Mesenchymal stem cell (in vitro differentiated cells and primary cell): ENCODE data around the gene POT1. TPM values are rescaled to one million over a fixed set of nuclear protein-coding genes. Genes with fewer than 3 reads are reported as not detected.
"Not testable (repeated sequence)": the region's sequence is repeated elsewhere in the genome, so short reads cannot be mapped to it uniquely, and the experiment has no call there.

ENCODE experiments used
- DNase-seq: peaks from one replicate; pipeline ENCODE4 v3.0.0-alpha.2; 2013
- H2AFZ ChIP-seq: one replicate; pipeline ENCODE4 v1.6.1; 2013; ENCODE audit warnings: low read depth, mild to moderate bottlenecking, control low read depth, inconsistent platforms, low read length, moderate library complexity
- H2AK5ac ChIP-seq: 2 replicates; pipeline ENCODE4 v1.6.1; 2013; ENCODE audit warnings: low read length, moderate library complexity, mild to moderate bottlenecking, inconsistent platforms; ENCODE audit not compliant: severe bottlenecking
- H2BK120ac ChIP-seq: one replicate; pipeline ENCODE4 v1.6.1; 2013; ENCODE audit warnings: low read depth, mild to moderate bottlenecking, inconsistent platforms, low read length, moderate library complexity
- H2BK12ac ChIP-seq, 2 experiments: one replicate each; pipeline ENCODE4 v1.6.1; 2013; ENCODE audit warnings: inconsistent platforms in 2 of 2, low read length in 2 of 2, mild to moderate bottlenecking in 2 of 2, moderate library complexity in 2 of 2, control low read depth in 1 of 2
- H2BK15ac ChIP-seq: one replicate; pipeline ENCODE4 v1.6.1; 2013; ENCODE audit warnings: mild to moderate bottlenecking, low read depth, inconsistent platforms; ENCODE audit not compliant: poor library complexity, severe bottlenecking
- H2BK5ac ChIP-seq: 2 replicates; pipeline ENCODE4 v1.6.1; 2013; ENCODE audit warnings: low read depth, mild to moderate bottlenecking, low read length, control low read depth, inconsistent platforms; ENCODE audit not compliant: poor library complexity, severe bottlenecking
- H3K14ac ChIP-seq, 2 experiments: one replicate each; pipeline ENCODE4 v1.6.1; 2013; ENCODE audit warnings: inconsistent platforms in 2 of 2, low read length in 2 of 2, control low read depth in 1 of 2, mild to moderate bottlenecking in 1 of 2, moderate library complexity in 1 of 2
- H3K18ac ChIP-seq, 2 experiments: one replicate each; pipeline ENCODE4 v1.6.1; 2013; ENCODE audit warnings: inconsistent platforms in 2 of 2, low read length in 2 of 2, control low read depth in 1 of 2, low read depth in 1 of 2, mild to moderate bottlenecking in 1 of 2
- H3K23ac ChIP-seq, 2 experiments: one replicate each; pipeline ENCODE4 v1.6.1; 2013; ENCODE audit warnings: inconsistent platforms in 2 of 2, low read length in 2 of 2, mild to moderate bottlenecking in 2 of 2, moderate library complexity in 2 of 2, control low read depth in 1 of 2
- H3K27ac ChIP-seq: 2 replicates; pipeline ENCODE4 v1.5.1; 2013; ENCODE audit warnings: mild to moderate bottlenecking, moderate library complexity, low read length, control low read depth, inconsistent platforms; ENCODE audit not compliant: poor library complexity, severe bottlenecking
- H3K27me3 ChIP-seq, 2 experiments: 2 replicates each; pipeline versions ENCODE4 v1.6.1 to v1.7.0; 2013; ENCODE audit warnings: low read length in 2 of 2, mild to moderate bottlenecking in 2 of 2, moderate library complexity in 2 of 2, control low read depth in 1 of 2, inconsistent platforms in 1 of 2; ENCODE audit not compliant: control insufficient read depth in 1 of 2, insufficient read depth in 1 of 2
- H3K36me3 ChIP-seq, 2 experiments: 2 replicates each; pipeline versions ENCODE4 v1.6.1 to v1.7.0; 2013; ENCODE audit warnings: low read length in 2 of 2, control low read depth in 1 of 2, inconsistent platforms in 1 of 2, low read depth in 1 of 2, mild to moderate bottlenecking in 1 of 2; ENCODE audit not compliant: insufficient read depth in 2 of 2, control insufficient read depth in 1 of 2
- H3K4ac ChIP-seq, 2 experiments: one replicate each; pipeline ENCODE4 v1.6.1; 2013; ENCODE audit warnings: inconsistent platforms in 2 of 2, low read length in 2 of 2, mild to moderate bottlenecking in 2 of 2, moderate library complexity in 2 of 2, control low read depth in 1 of 2, low read depth in 1 of 2
- H3K4me1 ChIP-seq: 2 replicates; pipeline ENCODE4 v1.6.1; 2013; ENCODE audit warnings: low read depth, low read length, control low read depth; ENCODE audit not compliant: control insufficient read depth, insufficient read depth
- H3K4me2 ChIP-seq: 2 replicates; pipeline ENCODE4 v1.6.1; 2013; ENCODE audit warnings: low read length, mild to moderate bottlenecking, inconsistent platforms; ENCODE audit not compliant: poor library complexity, severe bottlenecking
- H3K4me3 ChIP-seq, 2 experiments: 2 replicates each; pipeline versions ENCODE4 v1.5.1 to v1.7.0; 2013; ENCODE audit warnings: low read length in 2 of 2, mild to moderate bottlenecking in 2 of 2, control low read depth in 1 of 2, low read depth in 1 of 2; ENCODE audit not compliant: insufficient read depth in 1 of 2
- H3K79me1 ChIP-seq: replicated peaks from 2 replicates; pipeline ENCODE4 v1.6.1; 2013; ENCODE audit warnings: mild to moderate bottlenecking, control low read depth, low read length, inconsistent platforms; ENCODE audit not compliant: poor library complexity, severe bottlenecking
- H3K9ac ChIP-seq: 2 replicates; pipeline ENCODE4 v1.7.0; 2013; ENCODE audit warnings: mild to moderate bottlenecking, low read length, moderate library complexity
- H3K9me3 ChIP-seq: 2 replicates; pipeline ENCODE4 v1.7.0; 2013; ENCODE audit warnings: mild to moderate bottlenecking, low read length; ENCODE audit not compliant: control insufficient read depth
- H4K8ac ChIP-seq: one replicate; pipeline ENCODE4 v1.6.1; 2013; ENCODE audit warnings: inconsistent platforms, mild to moderate bottlenecking, low read length, moderate library complexity
- H4K91ac ChIP-seq: one replicate; pipeline ENCODE4 v1.6.1; 2013; ENCODE audit warnings: mild to moderate bottlenecking, low read length, inconsistent platforms
- WGBS: methylation state at CpG from one replicate; pipeline ENCODE4 v1.1.7; 2013; ENCODE audit warnings: mixed read lengths; 5-methylcytosine and 5-hydroxymethylcytosine counted together
- polyA plus RNA-seq, 2 experiments: library from polyadenylated mRNA; stranded (reverse); fragments of 200-250 nt; gene quantifications; one replicate each; pipeline ENCODE4 v1.2.3, GENCODE V29; 2013

POT1 gene, protein sequence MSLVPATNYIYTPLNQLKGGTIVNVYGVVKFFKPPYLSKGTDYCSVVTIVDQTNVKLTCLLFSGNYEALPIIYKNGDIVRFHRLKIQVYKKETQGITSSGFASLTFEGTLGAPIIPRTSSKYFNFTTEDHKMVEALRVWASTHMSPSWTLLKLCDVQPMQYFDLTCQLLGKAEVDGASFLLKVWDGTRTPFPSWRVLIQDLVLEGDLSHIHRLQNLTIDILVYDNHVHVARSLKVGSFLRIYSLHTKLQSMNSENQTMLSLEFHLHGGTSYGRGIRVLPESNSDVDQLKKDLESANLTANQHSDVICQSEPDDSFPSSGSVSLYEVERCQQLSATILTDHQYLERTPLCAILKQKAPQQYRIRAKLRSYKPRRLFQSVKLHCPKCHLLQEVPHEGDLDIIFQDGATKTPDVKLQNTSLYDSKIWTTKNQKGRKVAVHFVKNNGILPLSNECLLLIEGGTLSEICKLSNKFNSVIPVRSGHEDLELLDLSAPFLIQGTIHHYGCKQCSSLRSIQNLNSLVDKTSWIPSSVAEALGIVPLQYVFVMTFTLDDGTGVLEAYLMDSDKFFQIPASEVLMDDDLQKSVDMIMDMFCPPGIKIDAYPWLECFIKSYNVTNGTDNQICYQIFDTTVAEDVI
- 14.4 TPM for polyA plus RNA-seq (2013, experiment 1 of 2)
- polyA plus RNA-seq (2013, experiment 2 of 2) = 13.3 TPM

DNA sequence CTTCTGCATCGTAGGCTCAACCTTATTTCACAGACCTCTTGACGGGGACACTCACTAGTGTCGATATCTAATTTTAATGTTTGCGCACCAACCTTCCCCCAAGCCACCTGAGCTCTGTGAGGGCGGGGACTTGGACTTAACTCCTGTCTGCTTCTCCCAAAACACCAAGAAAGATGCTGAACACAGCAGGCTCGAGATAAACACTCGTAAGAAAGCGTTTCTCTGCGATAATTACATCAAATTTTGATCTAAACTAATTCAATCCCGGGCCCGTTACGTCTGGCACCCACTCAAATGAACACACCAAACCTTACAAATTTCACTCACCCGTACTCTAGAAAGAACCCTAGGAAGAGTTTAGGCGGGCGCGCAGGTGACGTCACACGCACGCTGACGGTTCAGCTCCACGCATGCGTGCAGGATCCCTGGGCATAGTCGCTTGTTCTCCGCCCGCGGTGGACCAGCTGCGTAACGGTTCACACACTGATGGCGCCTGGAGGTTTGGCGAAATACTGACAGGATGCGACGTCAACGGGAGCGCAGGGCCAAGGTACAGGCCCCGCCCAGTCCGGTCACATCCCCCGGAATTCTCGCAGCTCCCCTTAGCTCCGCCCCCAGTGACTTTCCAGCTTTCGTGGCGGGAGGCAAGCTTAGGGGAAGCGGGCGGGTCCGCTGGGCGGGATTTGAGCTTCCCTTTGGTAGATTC is at the start of gene POT1:
POT1 (minus strand) TSS at position 359 of the 706 bp plus-strand sequence. CDS start 32,652 bp downstream, outside the sequence.
- peak within 1 kb of the TSS; percentile 91 for H3K4me2 ChIP-seq
- H4K91ac ChIP-seq = no peak within 1 kb of the TSS
- no peak within 1 kb of the TSS for H3K14ac ChIP-seq
- H3K27ac ChIP-seq = peak within 1 kb of the TSS; percentile 85
- no peak within 1 kb of the TSS for H2BK15ac ChIP-seq
- peak within 1 kb of the TSS in 1 of 2 experiments; percentile 32 for H3K4ac ChIP-seq
- no peak within 1 kb of the TSS for H2BK120ac ChIP-seq
- peak within 1 kb of the TSS; percentile 62 to 99 for H3K4me3 ChIP-seq
- H3K23ac ChIP-seq = no peak within 1 kb of the TSS
- H3K4me1 ChIP-seq = no peaks in the 10 kb centered on the region
- WGBS = under 1% methylated on average over 45 of the region's 45 CpGs
- peak within 1 kb of the TSS; percentile 1 for H4K8ac ChIP-seq
- no peak within 1 kb of the TSS for H2AK5ac ChIP-seq
- no peak within 1 kb of the TSS for H2BK12ac ChIP-seq
- peak within 1 kb of the TSS in 1 of 2 experiments; percentile 37 for H3K18ac ChIP-seq
- H3K27me3 ChIP-seq = no peaks in the 10 kb centered on the region
- H3K79me1 ChIP-seq = peaks cover 5% of the 10 kb centered on the region
- H3K9ac ChIP-seq = peak within 1 kb of the TSS; percentile 99
- H3K36me3 ChIP-seq = peaks cover 0 to 18% of the 10 kb centered on the region in 2 experiments
- peak; percentile 99 for DNase-seq
- no peaks in the 10 kb centered on the region for H3K9me3 ChIP-seq
- peak within 1 kb of the TSS; percentile 36 for H2AFZ ChIP-seq
- H2BK5ac ChIP-seq = no peak within 1 kb of the TSS

DNA sequence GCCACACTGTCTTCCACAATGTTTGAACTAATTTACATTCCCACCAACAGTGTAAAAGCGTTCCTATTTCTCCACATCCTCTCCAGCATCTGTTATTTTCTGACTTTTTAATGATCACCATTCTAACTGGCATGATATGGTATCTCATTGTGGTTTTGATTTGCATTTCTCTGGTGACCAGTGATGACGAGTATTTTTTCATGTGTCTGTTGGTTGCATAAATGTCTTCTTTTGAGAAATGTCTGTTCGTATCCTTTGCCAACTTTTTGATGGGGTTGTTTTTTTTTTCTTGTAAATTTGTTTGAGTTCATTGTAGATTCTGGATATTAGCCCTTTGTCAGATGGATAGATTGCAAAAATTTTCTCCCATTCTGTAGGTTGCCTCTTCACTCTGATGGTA is 45.5 kb upstream of the POT1 start:
- WGBS = 75% methylated on average over 3 of the region's 3 CpGs
- H2BK5ac ChIP-seq, H3K27me3 ChIP-seq, H3K23ac ChIP-seq, DNase-seq, H2BK120ac ChIP-seq, H3K18ac ChIP-seq, H3K9ac ChIP-seq, H3K9me3 ChIP-seq, H3K4ac ChIP-seq, H3K27ac ChIP-seq, H3K4me2 ChIP-seq, H2AFZ ChIP-seq, H2AK5ac ChIP-seq, H3K79me1 ChIP-seq, H3K14ac ChIP-seq, H2BK12ac ChIP-seq, H3K4me1 ChIP-seq, H2BK15ac ChIP-seq, H3K4me3 ChIP-seq, H3K36me3 ChIP-seq, H4K91ac ChIP-seq, H4K8ac ChIP-seq: not testable (repeated sequence)

DNA sequence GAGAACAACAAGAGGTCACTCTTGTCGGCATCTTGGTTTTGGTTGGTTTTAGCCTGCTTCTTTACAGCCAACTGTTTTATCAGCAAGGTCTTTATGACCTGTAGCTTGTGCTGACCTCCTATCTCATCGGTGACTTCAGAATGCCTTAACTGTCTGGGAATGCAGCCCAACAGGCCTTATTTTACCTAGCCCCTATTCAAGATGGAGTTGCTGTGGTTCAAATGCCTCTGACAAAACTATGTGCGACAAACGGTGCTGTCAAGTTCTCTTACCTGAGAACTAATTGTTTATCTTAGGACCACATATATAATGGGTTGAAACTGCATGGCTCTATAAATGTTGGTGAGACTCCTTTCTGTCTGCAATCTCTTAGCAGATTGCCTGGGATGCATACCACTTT is 35.9 kb upstream of the POT1 start:
- Histone ChIP-seq H4K8ac (no peak overlapping the region), H3K4me1 (no peaks in the 10 kb centered on the region), H3K9ac (no peak overlapping the region), H2BK12ac (no peak overlapping the region), H3K27ac (no peak overlapping the region), H3K4me2 (no peak overlapping the region), H2BK120ac (no peak overlapping the region), H3K4ac (no peak overlapping the region), H3K27me3 (no peaks in the 10 kb centered on the region), H4K91ac (no peak overlapping the region), H3K9me3 (no peaks in the 10 kb centered on the region), H3K36me3 (no peaks in the 10 kb centered on the region), H2AK5ac (no peak overlapping the region), H2AFZ (no peak overlapping the region), H3K18ac (no peak overlapping the region), H3K4me3 (no peak overlapping the region), H3K14ac (no peak overlapping the region), H3K23ac (no peak overlapping the region), H3K79me1 (no peaks in the 10 kb centered on the region), H2BK5ac (no peak overlapping the region), H2BK15ac (no peak overlapping the region)
- WGBS = 89% methylated on average over 4 of the region's 4 CpGs
- no peak for DNase-seq

DNA sequence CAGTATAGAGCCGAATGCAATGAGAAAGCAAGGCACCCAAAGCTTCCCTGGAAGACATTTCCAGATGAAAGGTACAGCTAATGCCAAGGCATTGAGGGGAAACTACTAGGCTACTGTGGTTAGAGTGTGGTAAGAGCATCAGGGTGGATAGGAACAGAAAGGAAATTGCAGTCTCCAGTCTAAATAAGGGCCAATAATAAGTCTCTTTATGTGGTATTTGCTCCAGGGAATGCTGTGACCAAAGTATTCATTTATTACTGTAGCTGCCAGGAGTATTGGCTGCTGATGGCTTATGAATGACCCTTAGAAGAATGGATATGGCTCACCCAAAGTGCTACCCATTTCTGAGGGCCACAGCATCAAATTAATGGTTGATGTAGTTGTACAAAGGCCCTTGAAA is 30.1 kb upstream of the POT1 start:
- Histone ChIP-seq H3K18ac (no peak overlapping the region), H3K27me3 (no peaks in the 10 kb centered on the region)
- 55% methylated on average over 1 of the region's 1 CpG for WGBS

More for the DNA sequence above, 30.1 kb upstream of the POT1 start:
- H2BK12ac ChIP-seq = no peak overlapping the region
- H3K79me1 ChIP-seq = no peaks in the 10 kb centered on the region
- no peaks in the 10 kb centered on the region for H3K36me3 ChIP-seq
- no peak overlapping the region for H3K14ac ChIP-seq
- peaks cover 2% of the 10 kb centered on the region for H3K9me3 ChIP-seq
- H2BK15ac ChIP-seq = no peak overlapping the region
- no peak overlapping the region for H3K27ac ChIP-seq
- H3K4me1 ChIP-seq = no peaks in the 10 kb centered on the region
- H3K9ac ChIP-seq = no peak overlapping the region
- no peak overlapping the region for H4K8ac ChIP-seq
- H4K91ac ChIP-seq = no peak overlapping the region
- no peak overlapping the region for H2AK5ac ChIP-seq
- H3K4me2 ChIP-seq = no peak overlapping the region
- H2AFZ ChIP-seq = no peak overlapping the region
- no peak overlapping the region for H3K23ac ChIP-seq
- H3K4me3 ChIP-seq = no peak overlapping the region
- no peak overlapping the region for H2BK120ac ChIP-seq
- no peak overlapping the region for H3K4ac ChIP-seq
- H2BK5ac ChIP-seq = no peak overlapping the region
- DNase-seq = no peak
